Retinal pigment epithelial cell (primary cell): ENCODE data around the gene MRPL58.

Experiments
- DNase-seq: peaks from one replicate; pipeline ENCODE4 v3.0.0-alpha.2; 2010; ENCODE audit warnings: low read depth
- H3K4me3 ChIP-seq: 2 replicates; pipeline ENCODE4 v1.5.1; 2011; ENCODE audit warnings: mild to moderate bottlenecking, low read length, control low read depth, moderate library complexity
- CTCF ChIP-seq: conservative IDR thresholded peaks from 2 replicates; pipeline ENCODE4 v1.5.1; 2011; ENCODE audit warnings: low read depth, low read length, control low read depth, inconsistent platforms

MRPL58 gene

GRCh38 chr17:74971069-74971841 is 41.2 kb upstream of the MRPL58 start:
- DNase-seq: no peak
- peak overlapping the region; percentile 57 for H3K4me3 ChIP-seq
- TF ChIP-seq CTCF: no peak

GRCh38 chr17:74971842-74972106 is 40.7 kb upstream of the MRPL58 start:
- H3K4me3 ChIP-seq: peak overlapping the region; percentile 57
- TF ChIP-seq CTCF: no peak

GRCh38 chr17:74972107-74972972 is 40.1 kb upstream of the MRPL58 start, which contains the start of gene HID1:
Gene HID1 (minus strand): TSS chr17:74972759. CDS start chr17:74972656, 103 bp downstream.
- DNase-seq: no peak
- peak within 1 kb of the TSS; percentile 57 for H3K4me3 ChIP-seq
- TF ChIP-seq CTCF: no peak

More at GRCh38 chr17:74971842-74972106, 40.7 kb upstream of the MRPL58 start:
- DNase-seq: no peak

- H3K4me3 ChIP-seq: peak overlapping the region; percentile 35
- no peak for DNase-seq
- TF ChIP-seq CTCF: no peak
Measured at GRCh38 chr17:74972973-74973328, 39.5 kb upstream of the MRPL58 start.

GRCh38 chr17:74975943-74976342 is 36.5 kb upstream of the MRPL58 start:
- no peak for TF ChIP-seq CTCF

GRCh38 chr17:74977802-74978201 is 34.7 kb upstream of the MRPL58 start:
- DNase-seq: no peak
- no peak for TF ChIP-seq CTCF
- H3K4me3 ChIP-seq: no peak overlapping the region

More at GRCh38 chr17:74975943-74976342, 36.5 kb upstream of the MRPL58 start:
- H3K4me3 ChIP-seq: no peak overlapping the region
- no peak for DNase-seq
